ENCODE data around the gene HES5.

The HES5 gene

GRCh38 chr1:2488688-2489087 lies 41.4 kb downstream of the HES5 start:
- no peak for TF ChIP-seq CTCF (IDR thresholded peaks at IDR 0.05; ENCODE audit: insufficient read depth, missing control alignments)
- FAIRE-seq (no peak), DNase-seq (ENCODE audit: insufficient read length, low spot score) (no peak)

GRCh38 chr1:2486558-2486957 lies 43.5 kb downstream of the HES5 start:
- DNase-seq (ENCODE audit: insufficient read length, low spot score) (no peak), FAIRE-seq (no peak)
- TF ChIP-seq CTCF (IDR thresholded peaks at IDR 0.05; ENCODE audit: insufficient read depth, missing control alignments), result no peak

- FAIRE-seq (no peak), DNase-seq (ENCODE audit: insufficient read length, low spot score) (no peak)
- no peak for TF ChIP-seq CTCF (IDR thresholded peaks at IDR 0.05; ENCODE audit: insufficient read depth, missing control alignments)
These were observed 44.0 kb downstream of the HES5 start for GRCh38 chr1:2486041-2486440.

- no peak for DNase-seq (ENCODE audit: insufficient read length, low spot score)
- FAIRE-seq, result no peak
- no peak for TF ChIP-seq CTCF (IDR thresholded peaks at IDR 0.05; ENCODE audit: insufficient read depth, missing control alignments)
These were observed 46.1 kb downstream of the HES5 start for GRCh38 chr1:2483970-2484369.

- no peak for TF ChIP-seq CTCF (IDR thresholded peaks at IDR 0.05; ENCODE audit: insufficient read depth, missing control alignments)
- DNase-seq (ENCODE audit: insufficient read length, low spot score), result no peak
- FAIRE-seq, result no peak
These were observed 47.0 kb downstream of the HES5 start for GRCh38 chr1:2483026-2483425.

- DNase-seq (ENCODE audit: insufficient read length, low spot score), result no peak
- no peak for TF ChIP-seq CTCF (IDR thresholded peaks at IDR 0.05; ENCODE audit: insufficient read depth, missing control alignments)
- no peak for FAIRE-seq
These were observed 47.5 kb downstream of the HES5 start for GRCh38 chr1:2482588-2482987.

GRCh38 chr1:2481885-2482284 lies 48.2 kb downstream of the HES5 start:
- no peak for TF ChIP-seq CTCF (IDR thresholded peaks at IDR 0.05; ENCODE audit: insufficient read depth, missing control alignments)
- FAIRE-seq (no peak), DNase-seq (ENCODE audit: insufficient read length, low spot score) (no peak)

Data from D721Med (cell line).